ENCODE measurements around the gene FAAH.

GRCh38 chr1:46450160-46450517 lies 56.0 kb downstream of the FAAH start:
- no peak for TF ChIP-seq REST (IDR thresholded peaks at IDR 0.05; ENCODE audit: low read depth)
- TF ChIP-seq EP300 (IDR thresholded peaks at IDR 0.05; ENCODE audit: borderline replicate concordance): no peak
- TF ChIP-seq USF1 (IDR thresholded peaks at IDR 0.05): no peak
- TF ChIP-seq TAF1 (IDR thresholded peaks at IDR 0.05; ENCODE audit: low read depth): no peak
- no peak for TF ChIP-seq RAD21 (IDR thresholded peaks at IDR 0.05; ENCODE audit: low read depth)
- TF ChIP-seq TEAD4 (IDR thresholded peaks at IDR 0.05): no peak
